Activated effector memory CD4-positive, alpha-beta T cell treated with Interleukin-2 at 50 U/mL for 16 hours (primary cell): Measurements from ENCODE around the gene SPART.
"Not testable (repeated sequence)": the region's sequence is repeated elsewhere in the genome, so short reads cannot be mapped to it uniquely, and the experiment has no call there.

Experiments
- DNase-seq: peaks from one replicate; pipeline ENCODE4 v3.0.0-alpha.2; 2020

Gene SPART

DNA sequence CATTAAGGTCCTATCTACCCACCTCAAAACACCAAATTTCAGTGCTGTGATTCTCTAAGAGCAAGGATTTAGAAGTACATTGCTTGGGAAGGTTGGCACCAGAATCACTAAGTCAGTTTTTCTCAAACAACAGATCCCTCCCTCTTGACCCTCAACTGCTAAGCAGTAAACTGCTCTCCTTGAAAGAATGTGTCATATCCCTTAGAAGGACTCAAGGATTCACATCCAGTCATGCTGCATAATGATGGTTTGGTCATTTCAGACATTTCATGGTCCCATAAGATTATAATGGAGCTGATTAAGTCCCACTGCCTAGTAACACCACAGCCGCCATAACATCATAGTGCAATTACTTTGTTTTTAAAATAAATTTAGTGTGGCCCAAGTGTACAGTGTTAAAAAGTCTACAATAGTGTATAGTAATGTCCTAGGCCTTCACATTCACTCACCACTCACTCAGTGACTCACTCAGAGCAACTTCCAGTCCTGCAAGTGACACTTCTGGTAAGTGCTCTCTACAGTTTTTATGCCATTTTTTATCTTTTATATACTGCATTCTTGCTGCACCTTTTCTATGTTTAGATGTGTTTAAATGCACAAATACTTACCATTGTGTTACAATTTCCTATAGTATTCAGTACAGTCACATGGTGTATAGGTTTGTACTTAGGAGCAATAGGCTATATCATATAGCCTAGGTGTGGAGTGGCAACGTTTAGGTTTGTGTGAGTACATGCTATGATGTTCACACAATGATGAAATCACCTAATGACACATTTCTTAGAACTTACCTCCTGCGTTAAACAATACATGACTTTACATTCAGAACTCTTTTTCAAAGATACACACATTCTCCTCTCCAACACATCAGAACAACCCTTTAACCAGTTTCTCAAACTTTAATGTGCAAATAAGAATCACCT, 32.9 kb downstream of the SPART start:
- no peak for DNase-seq

- no peak for DNase-seq
These were observed 35.6 kb downstream of the SPART start for GRCh38 chr13:36310417-36311108.

- DNase-seq: no peak
These were observed 43.9 kb downstream of the SPART start for GRCh38 chr13:36302289-36302688.

DNA sequence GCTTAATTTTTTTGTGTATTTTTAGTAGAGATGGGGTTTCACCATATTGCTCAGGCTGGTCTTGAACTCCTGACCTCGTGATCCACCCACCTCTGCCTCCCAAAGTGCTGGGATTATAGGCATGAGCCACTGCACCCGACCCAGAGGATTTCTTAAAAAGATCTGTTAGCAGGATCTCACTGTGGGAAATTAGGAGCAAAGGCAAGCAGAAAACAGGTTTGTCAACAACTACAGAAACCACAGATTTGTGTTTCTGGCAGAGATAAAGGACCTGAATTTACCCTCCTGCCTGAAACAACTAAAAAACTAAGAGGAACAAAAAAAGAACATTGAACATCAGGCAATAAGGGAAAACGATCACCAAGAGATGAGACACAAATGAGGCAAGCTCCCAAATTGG, 46.7 kb downstream of the SPART start:
- DNase-seq: not testable (repeated sequence)

DNA sequence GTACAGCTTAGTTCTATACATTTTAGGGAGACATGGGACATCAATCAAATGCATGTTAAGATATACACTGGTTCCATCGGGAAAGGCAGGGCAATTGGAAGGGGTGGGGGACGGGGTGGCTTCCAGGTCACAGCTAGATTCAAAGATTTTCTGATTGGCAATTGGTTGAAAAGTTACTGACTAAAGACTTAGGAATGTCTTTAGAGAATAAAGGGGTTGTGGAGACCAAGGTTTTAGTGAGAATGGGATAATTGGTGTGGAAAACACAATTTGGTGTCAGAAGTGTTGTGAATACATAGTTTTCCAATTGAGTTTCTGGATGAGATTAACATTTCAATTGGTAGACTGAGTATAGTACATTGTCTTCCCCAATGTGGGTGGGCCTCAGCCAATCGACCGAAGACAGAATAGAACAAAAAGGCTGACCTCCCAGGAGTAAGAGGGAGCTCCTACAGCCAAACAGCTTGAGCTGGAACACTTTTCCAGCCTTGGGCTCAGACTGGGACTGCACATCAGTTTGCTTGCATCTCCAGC, 47.6 kb downstream of the SPART start:
- no peak for DNase-seq

DNA sequence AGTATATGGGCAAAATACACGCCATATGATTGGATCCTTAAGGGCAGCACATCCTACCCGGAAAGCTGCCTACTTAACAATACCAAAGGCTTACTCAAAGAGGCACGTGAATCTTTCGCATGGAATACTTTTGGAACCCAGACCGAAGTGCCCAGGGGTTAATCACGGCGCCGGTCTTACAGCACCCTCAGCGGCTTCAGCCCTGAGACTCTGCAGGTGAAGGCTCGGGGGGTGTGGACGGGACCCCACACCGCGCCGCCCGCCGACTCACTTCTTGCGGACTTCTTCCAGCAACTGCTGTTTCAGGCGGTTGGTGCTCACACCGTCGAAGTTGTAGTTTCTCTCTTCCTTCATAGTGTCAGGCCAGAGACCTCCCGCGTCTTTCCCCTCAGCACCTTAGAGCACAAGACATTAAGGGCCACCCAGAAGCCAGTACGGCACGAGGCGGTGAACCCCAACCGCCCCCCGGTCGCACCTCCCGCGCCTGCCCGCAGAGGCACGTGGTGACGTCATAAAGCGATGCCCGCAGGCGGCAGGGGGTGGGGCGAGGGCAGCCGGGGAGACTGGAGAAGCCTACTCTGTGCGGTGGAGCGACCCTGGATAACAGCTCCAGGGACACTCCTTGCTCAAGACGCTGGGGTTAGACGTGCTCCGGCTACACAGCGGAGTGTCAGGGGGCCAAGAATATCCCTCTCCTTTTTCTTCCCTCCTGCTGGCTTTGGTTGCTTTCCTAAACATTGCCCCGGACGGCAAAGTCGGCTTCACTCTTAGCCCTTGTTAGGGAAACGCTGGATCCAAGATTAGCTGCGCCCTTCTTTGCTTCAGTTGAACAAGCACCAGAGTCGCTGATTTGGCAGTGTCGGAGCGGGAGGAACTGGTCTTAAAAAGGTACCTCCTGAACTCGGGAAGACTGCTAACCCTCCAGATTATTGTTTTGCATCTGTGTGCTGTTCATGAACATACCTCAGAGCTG, 48.5 kb downstream of the SPART start, which contains the start of gene CCDC169:
TSS of gene CCDC169 (minus strand) at position 449 of the 973 bp plus-strand sequence. CDS start at position 354, 95 bp downstream.
- peak; percentile 37 for DNase-seq

DNA sequence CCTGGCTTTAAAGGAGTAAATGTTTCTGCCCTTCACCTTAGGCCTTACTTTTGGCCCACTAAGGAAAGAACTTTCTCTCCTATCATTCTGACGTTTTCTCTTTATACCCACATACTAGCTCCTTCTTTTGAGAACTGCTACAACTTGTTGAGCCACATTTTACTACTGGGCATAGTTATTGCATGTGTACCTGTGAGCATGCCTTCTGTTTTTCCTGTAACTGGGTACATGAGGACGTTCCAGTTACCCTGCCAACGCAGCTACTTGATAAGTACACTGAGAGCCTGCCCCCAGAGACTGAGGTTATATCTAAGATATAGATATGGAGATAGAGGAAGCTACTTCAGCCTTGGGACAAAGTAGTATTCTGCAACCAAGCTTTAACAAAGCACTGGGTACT, 52.1 kb downstream of the SPART start:
- DNase-seq: no peak

- DNase-seq: no peak
These were observed 52.7 kb downstream of the SPART start for GRCh38 chr13:36293497-36293896.

GRCh38 chr13:36288794-36289391, 57.3 kb downstream of the SPART start:
- no peak for DNase-seq

DNA sequence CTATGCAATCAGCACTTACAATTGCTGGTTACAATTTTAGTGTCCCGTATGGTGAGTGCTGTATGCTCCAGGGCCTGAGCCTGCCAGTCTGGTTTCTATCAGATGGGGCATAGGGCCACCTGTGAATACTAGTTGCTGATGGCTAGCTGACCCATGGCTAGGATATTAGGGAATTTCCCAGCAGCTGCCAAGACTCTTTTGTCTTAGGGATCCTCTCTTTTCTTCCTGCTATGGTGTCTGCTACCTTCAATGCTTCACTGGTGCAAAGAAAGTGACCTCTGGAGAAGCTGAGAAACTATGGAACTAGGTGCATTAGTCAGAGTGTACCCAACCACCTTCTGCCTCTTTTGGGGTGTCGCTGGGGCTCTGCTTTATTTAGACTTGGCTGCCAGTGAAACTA, 60.2 kb downstream of the SPART start:
- no peak for DNase-seq

- DNase-seq: no peak
These were observed 63.3 kb downstream of the SPART start for GRCh38 chr13:36282821-36283432.

DNA sequence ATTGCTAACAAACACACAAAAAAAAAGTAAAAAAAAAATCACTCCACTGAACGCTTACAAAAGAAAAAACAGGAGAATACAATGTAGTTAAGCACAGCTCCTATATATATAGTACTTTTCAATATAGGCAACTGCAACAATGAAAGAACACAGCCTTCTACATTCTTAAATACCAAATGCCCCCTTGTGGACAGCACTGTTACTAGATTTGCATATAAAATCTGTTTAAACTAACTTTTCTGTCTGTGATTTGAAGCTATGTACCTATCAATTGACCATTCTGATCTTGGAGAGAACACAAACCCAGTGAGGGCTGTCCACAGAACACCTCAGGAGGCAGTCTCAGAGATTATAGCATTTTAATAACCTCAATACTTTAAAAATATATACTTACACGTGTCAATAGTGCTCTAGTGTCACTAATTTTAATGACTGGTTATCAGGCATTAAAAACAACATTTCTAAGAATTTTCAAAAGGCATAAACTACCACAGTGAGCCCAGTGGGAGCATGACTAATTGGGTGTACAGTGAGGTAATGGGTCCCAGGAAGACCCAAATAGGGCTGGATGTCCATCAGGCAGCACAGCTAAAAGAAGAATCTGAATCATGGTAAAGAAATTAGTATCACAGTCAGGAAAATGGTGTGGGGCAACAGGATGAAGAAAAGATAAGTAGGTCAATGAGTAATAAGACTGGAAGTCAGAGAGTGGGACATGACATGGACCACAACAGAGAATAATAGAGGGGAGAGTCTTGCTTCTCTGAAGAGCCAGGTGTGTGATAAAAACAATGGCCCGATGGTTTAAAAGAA, 70.8 kb downstream of the SPART start:
- no peak for DNase-seq

GRCh38 chr13:36273431-36273830, 72.8 kb downstream of the SPART start:
- no peak for DNase-seq

DNA sequence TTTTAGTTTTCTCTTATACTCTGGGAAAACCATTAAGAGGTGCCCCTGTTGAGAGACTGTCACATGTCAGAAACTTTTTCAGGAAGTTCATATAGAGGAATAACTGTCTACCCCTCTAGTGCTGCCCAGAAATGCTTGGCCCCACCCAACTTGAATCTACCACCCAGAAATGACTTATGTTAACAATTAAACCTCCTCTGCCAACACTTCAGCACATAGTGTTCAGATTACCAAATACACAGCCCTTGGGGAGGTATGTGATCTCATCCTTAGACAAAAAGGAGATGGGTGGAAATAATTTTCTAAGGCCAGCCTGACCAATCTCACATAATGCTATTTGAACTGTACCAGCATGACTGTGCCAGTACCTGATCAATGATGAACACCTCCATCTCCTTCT, 84.2 kb downstream of the SPART start:
- no peak for DNase-seq

- DNase-seq: no peak
These were observed 85.2 kb downstream of the SPART start for GRCh38 chr13:36261011-36261410.

DNA sequence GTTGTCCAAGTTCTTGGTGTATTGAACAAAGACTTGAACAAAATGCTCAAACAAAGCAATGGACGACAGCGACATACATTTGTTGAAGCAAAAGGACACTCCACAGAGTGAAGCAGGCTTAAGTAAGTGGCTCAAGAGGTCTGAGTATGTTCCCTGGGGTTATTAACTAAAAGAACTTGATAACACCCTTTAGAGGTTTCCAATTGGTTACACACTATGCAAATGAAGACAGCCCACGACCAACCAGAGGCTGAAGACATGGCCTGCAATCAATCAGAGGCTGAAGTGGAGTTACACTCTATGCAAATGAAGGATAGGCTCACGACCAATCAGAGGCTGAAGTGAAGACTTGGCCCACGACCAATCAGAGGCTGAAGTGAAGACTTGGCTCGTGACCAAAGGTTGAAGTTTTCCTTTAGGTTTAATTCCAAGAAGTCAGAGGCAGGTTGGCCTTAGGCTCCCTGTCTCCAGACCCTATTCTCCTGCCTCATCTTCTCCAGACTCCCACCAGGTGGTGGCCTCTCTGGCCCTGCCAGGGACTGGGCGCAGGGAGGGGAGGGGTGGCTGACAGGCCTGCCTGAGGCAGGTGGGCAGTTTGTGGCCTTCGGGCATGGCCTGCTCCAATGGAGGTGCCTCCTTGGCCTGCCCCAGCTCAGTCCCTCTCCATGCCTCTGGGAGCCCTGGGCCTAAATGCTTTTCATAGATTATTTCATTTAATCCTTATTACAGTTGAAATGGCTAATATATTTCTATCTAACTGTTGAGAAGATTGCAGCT, 86.6 kb downstream of the SPART start:
- no peak for DNase-seq

DNA sequence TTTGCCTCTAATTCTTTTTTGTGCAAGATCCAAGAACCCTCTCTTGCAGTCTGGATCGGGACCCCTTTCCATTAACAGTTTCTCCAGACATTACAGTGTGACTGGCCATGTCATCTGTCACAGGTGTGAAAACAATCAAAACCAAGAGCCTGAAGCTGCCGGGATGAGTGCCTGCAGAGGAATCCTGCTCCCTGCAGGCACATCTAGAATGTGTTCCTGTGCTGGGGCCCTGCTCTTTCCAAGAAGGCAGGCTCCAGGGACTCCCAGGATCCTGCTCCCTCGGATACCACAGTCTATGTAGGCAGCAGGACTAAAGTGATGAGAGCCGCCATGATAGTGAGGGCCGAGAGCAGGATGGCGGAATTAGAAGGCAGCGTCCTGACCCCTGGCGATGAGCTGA, 87.4 kb downstream of the SPART start:
- no peak for DNase-seq
